ENCODE measurements around the gene ENO1. TPM values are rescaled to one million over a fixed set of nuclear protein-coding genes. Genes with fewer than 3 reads are reported as not detected.

The ENO1 gene
- total RNA-seq, 6 donors from 2014 or later, result 259 to 1,187 (median 717) TPM

DNA sequence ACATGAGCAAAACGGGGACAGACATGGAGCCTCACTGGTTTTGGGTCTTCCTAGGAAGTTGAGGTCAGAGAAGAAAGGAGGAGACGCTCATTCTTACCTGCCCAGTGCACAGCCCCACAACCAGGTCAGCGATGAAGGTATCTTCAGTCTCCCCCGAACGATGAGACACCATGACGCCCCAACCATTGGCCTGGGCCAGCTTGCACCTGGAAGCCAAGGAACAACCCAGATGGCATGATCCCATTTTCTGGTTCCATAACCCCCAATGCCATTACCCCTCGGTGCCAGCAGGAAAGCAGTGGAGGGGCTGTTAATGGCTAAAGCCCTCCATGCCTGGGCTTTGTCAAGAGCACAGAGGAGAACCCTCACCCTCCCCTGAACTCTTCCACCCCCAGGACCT lies 15.3 kb downstream of the ENO1 start:
- WGBS, 2 donors, result 95 to 98% methylated on average over 7 of the region's 7 CpGs
- peaks cover 70 to 98% (median 91%) of the 10 kb centered on the region in 4 donors for H3K36me3 ChIP-seq
- no peaks in the 10 kb centered on the region for H3K27me3 ChIP-seq
- H3K27ac ChIP-seq, result no peak overlapping the region
- H3K4me1 ChIP-seq, result peaks cover 13 to 21% (median 17%) of the 10 kb centered on the region in 4 donors
- TF ChIP-seq, protein P1, sequence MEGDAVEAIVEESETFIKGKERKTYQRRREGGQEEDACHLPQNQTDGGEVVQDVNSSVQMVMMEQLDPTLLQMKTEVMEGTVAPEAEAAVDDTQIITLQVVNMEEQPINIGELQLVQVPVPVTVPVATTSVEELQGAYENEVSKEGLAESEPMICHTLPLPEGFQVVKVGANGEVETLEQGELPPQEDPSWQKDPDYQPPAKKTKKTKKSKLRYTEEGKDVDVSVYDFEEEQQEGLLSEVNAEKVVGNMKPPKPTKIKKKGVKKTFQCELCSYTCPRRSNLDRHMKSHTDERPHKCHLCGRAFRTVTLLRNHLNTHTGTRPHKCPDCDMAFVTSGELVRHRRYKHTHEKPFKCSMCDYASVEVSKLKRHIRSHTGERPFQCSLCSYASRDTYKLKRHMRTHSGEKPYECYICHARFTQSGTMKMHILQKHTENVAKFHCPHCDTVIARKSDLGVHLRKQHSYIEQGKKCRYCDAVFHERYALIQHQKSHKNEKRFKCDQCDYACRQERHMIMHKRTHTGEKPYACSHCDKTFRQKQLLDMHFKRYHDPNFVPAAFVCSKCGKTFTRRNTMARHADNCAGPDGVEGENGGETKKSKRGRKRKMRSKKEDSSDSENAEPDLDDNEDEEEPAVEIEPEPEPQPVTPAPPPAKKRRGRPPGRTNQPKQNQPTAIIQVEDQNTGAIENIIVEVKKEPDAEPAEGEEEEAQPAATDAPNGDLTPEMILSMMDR (IDR thresholded peaks at IDR 0.05), result no peak
- TF ChIP-seq POLR2AphosphoS5 (IDR thresholded peaks at IDR 0.05) (no peak), EP300 (IDR thresholded peaks at IDR 0.05) (no peak), POLR2A (IDR thresholded peaks at IDR 0.05) (no peak)
- H3K4me3 ChIP-seq, result no peak overlapping the region
- ATAC-seq (ENCODE audit: low FRiP score in 2 of 2) (no peak), DNase-seq (no peak)
- H3K9me3 ChIP-seq, result no peaks in the 10 kb centered on the region

- H3K4me1 ChIP-seq, result peaks cover 19 to 27% (median 23%) of the 10 kb centered on the region in 4 donors
- H3K27me3 ChIP-seq, result no peaks in the 10 kb centered on the region
- TF ChIP-seq EP300 (IDR thresholded peaks at IDR 0.05) (no peak), POLR2A (IDR thresholded peaks at IDR 0.05) (no peak), POLR2AphosphoS5 (IDR thresholded peaks at IDR 0.05) (no peak)
- TF ChIP-seq, protein P1 (IDR thresholded peaks at IDR 0.05), result peak in 4 of 6 experiments; percentile 10 to 37 (median 28)
- H3K4me3 ChIP-seq, result no peak overlapping the region
- DNase-seq (no peak), ATAC-seq (ENCODE audit: low FRiP score in 2 of 2) (peak in 1 of 2 donors; percentile 27)
- WGBS, 2 donors, result 85 to 93% methylated on average over 3 to 4 of the region's 4 CpGs
- H3K27ac ChIP-seq, result no peak overlapping the region
- no peaks in the 10 kb centered on the region for H3K9me3 ChIP-seq
- H3K36me3 ChIP-seq, result peaks cover 68 to 98% (median 89%) of the 10 kb centered on the region in 4 donors
Observed at GRCh38 chr1:8862528-8862927, 16.0 kb downstream of the ENO1 start.

- Histone ChIP-seq H3K9me3 (no peaks in the 10 kb centered on the region), H3K36me3 (peaks cover 53 to 94% (median 79%) of the 10 kb centered on the region in 4 donors), H3K27me3 (no peaks in the 10 kb centered on the region), H3K4me1 (peaks cover 21 to 23% (median 22%) of the 10 kb centered on the region in 4 donors), H3K27ac (no peak overlapping the region), H3K4me3 (no peak overlapping the region)
- TF ChIP-seq, protein P1 (IDR thresholded peaks at IDR 0.05), result no peak
- no peak for TF ChIP-seq POLR2A (IDR thresholded peaks at IDR 0.05)
- TF ChIP-seq EP300 (IDR thresholded peaks at IDR 0.05), result no peak
- no peak for TF ChIP-seq POLR2AphosphoS5 (IDR thresholded peaks at IDR 0.05)
- DNase-seq (no peak), ATAC-seq (ENCODE audit: low FRiP score in 2 of 2) (no peak)
- WGBS, 2 donors, result 89% methylated on average over 21 of the region's 21 CpGs
Observed at GRCh38 chr1:8860738-8861516, 17.6 kb downstream of the ENO1 start.

DNA sequence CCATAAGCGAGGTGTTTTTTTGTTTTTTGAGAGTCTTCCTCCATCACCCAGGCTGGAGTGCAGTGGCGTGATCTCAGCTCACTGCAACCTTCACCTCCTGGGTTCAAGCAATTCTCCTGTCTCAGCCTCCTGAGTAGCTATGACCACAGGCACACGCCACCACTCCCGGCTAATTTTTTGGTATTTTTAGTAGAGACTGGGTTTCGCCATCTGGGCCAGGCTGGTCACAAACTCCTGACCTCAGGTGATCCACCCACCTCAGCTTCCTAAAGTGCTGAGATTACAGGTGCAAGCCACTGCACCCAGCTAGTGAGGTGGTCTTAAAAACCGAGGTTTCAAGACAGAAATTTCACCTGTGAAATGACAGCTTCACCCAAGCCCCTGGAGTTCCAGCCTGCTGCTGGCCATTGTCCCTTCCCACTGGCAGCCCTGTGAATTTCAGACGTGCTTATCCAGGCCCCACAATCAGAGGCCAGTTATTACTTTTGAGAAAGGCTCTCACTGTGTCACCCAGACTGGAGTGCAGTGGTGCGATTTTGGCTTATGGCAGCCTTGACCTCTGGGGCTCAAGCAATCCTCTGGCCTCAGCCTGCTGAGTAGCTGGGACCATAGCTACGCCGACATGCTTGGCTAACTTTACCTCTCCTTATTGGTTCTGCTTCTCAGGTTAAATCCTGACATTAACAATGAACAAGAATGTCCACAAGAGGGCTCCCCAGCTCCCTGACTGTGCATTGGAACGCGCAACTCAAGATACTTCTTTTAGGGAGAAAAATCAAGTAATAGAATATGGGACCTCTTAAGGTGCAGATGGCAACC lies 19.4 kb downstream of the ENO1 start:
- 74 to 80% methylated on average over 11 to 12 of the region's 12 CpGs for WGBS, 2 donors
- peak; percentile 54 to 65 for ATAC-seq (ENCODE audit: low FRiP score in 2 of 2)
- DNase-seq, result peak in 1 of 2 donors; percentile 44
- Histone ChIP-seq H3K4me1 (peaks cover 20 to 23% (median 22%) of the 10 kb centered on the region in 4 donors), H3K36me3 (peaks cover 36 to 76% (median 61%) of the 10 kb centered on the region in 4 donors), H3K27me3 (no peaks in the 10 kb centered on the region), H3K27ac (peak overlapping the region in 3 of 4 donors; percentile 2 to 72 (median 62)), H3K9me3 (no peaks in the 10 kb centered on the region), H3K4me3 (no peak overlapping the region)
- TF ChIP-seq, protein P1 (IDR thresholded peaks at IDR 0.05), result peak in 5 of 6 experiments; percentile 21 to 63 (median 56)
- TF ChIP-seq POLR2AphosphoS5 (IDR thresholded peaks at IDR 0.05) (no peak), POLR2A (IDR thresholded peaks at IDR 0.05) (no peak)

All from upper lobe of left lung (tissue), 6 donors.